HCT116 (cell line): Measurements from ENCODE around the gene FNBP1L. TPM values are rescaled to one million over a fixed set of nuclear protein-coding genes. Genes with fewer than 3 reads are reported as not detected.

ENCODE experiments used
- ATAC-seq: fragments of 200-7000 bp; cut with Tn5 transposase; 2 replicates; pipeline ENCODE4 v1.9.1; 2020; ENCODE audit warnings: mild to moderate bottlenecking, moderate library complexity
- BruUV-seq: library from RNA; stranded (reverse); fragments of 400-500 nt; replicated peaks from 2 replicates; lab custom pipeline; 2021; lab: Mats Ljungman, UMichigan
- CTCF ChIA-PET: fragments of 300-600 bp; sonication (Branson Sonifier 250); formaldehyde crosslinking; loops from one replicate; lab custom pipeline; 2021; ENCODE audit warnings: antibody characterized with exemption; lab: Charles Lee
- POLR2A ChIA-PET: fragments of 300-600, 350-600 bp; sonication (Branson Sonifier 250); formaldehyde crosslinking; loops from one replicate; lab custom pipeline; 2021; ENCODE audit warnings: antibody characterized with exemption; lab: Charles Lee
- RAD21 ChIA-PET, 2 experiments: fragments of 300-600 bp; sonication (Branson Sonifier 250); formaldehyde crosslinking; loops; one replicate each; lab custom pipeline; 2023; ENCODE audit warnings: low total read pairs in 2 of 2; ENCODE audit not compliant: uncharacterized antibody in 2 of 2, unreplicated experiment in 2 of 2, low non-redundant PET in 1 of 2; lab: Charles Lee
- DNase-seq: peaks from one replicate; pipeline ENCODE4 v3.0.0-alpha.2; 2010; ENCODE audit warnings: low read depth, low spot score
- H2AFZ ChIP-seq: fragments of 200-600 bp; shearing (Covaris generic), sonication (generic); 2 replicates; pipeline ENCODE4 v1.6.1; 2017; ENCODE audit warnings: low read depth, mixed run types, mixed read lengths, antibody characterized with exemption, low read length; ENCODE audit not compliant: poor library complexity, severe bottlenecking
- H3K27ac ChIP-seq: 2 replicates; pipeline ENCODE4 v1.5.1; 2012; ENCODE audit warnings: low read depth, low read length
- H3K27me3 ChIP-seq: fragments of 200-600 bp; sonication (generic); 2 replicates; pipeline ENCODE4 v1.6.1; 2016; ENCODE audit warnings: mixed run types, low read length, mixed read lengths; ENCODE audit not compliant: insufficient read depth
- H3K36me3 ChIP-seq, 2 experiments: fragments of 200-500 bp in 1 of 2; fragments of 200-600 bp in 1 of 2; sonication (Bioruptor generic) in 1 of 2; sonication (generic) in 1 of 2; 2 replicates each; pipeline versions ENCODE4 v1.5.1 to v1.6.1; 2014 to 2016; ENCODE audit warnings: low read length in 2 of 2, inconsistent platforms in 1 of 2, mixed read lengths in 1 of 2, mixed run types in 1 of 2; ENCODE audit not compliant: insufficient read depth in 2 of 2, control insufficient read depth in 1 of 2
- H3K4me1 ChIP-seq, 2 experiments: fragments of 200-600 bp in 1 of 2; sonication (generic) in 1 of 2; 2 replicates each; pipeline versions ENCODE4 v1.5.1 to v1.6.1; 2012 to 2017; ENCODE audit warnings: low read length in 2 of 2, inconsistent platforms in 1 of 2, mild to moderate bottlenecking in 1 of 2, mixed read lengths in 1 of 2, mixed run types in 1 of 2, moderate library complexity in 1 of 2; ENCODE audit not compliant: insufficient read depth in 2 of 2, control insufficient read depth in 1 of 2
- H3K4me2 ChIP-seq: fragments of 200-600 bp; sonication (generic); 2 replicates; pipeline ENCODE4 v1.6.1; 2017; ENCODE audit warnings: mixed run types, low read length, mixed read lengths
- H3K4me3 ChIP-seq, 2 experiments: fragments of 200-600 bp in 1 of 2; sonication (generic) in 1 of 2; replicated peaks in 1 of 2; 2 replicates each; pipeline ENCODE4 v1.5.1; 2011 to 2016; ENCODE audit warnings: low read length in 2 of 2, control low read depth in 1 of 2, low read depth in 1 of 2, mild to moderate bottlenecking in 1 of 2, mixed read lengths in 1 of 2, mixed run types in 1 of 2
- H3K79me2 ChIP-seq: fragments of 200-600 bp; sonication (generic); 2 replicates; pipeline ENCODE4 v1.6.1; 2017; ENCODE audit warnings: mild to moderate bottlenecking, mixed run types, low read length, moderate library complexity, mixed read lengths; ENCODE audit not compliant: insufficient read depth
- H3K9ac ChIP-seq: fragments of 200-600 bp; sonication (generic); 2 replicates; pipeline ENCODE4 v1.6.1; 2016; ENCODE audit warnings: low read length, mixed read lengths
- H3K9me2 ChIP-seq: fragments of 200-600 bp; sonication (generic), shearing (Covaris generic); 2 replicates; pipeline ENCODE4 v1.6.1; 2017; ENCODE audit warnings: mixed run types, mild to moderate bottlenecking, moderate library complexity; ENCODE audit not compliant: insufficient read depth
- H3K9me3 ChIP-seq, 2 experiments: fragments of 200-500 bp in 1 of 2; fragments of 200-600 bp in 1 of 2; sonication (Bioruptor generic) in 1 of 2; sonication (generic) in 1 of 2; 2 replicates each; pipeline ENCODE4 v1.6.1; 2014 to 2017; ENCODE audit warnings: low read length in 2 of 2, mixed read lengths in 2 of 2, inconsistent platforms in 1 of 2, low read depth in 1 of 2, mild to moderate bottlenecking in 1 of 2, mixed run types in 1 of 2, moderate library complexity in 1 of 2; ENCODE audit not compliant: control insufficient read depth in 1 of 2, insufficient read depth in 1 of 2
- H4K20me1 ChIP-seq: fragments of 200-600 bp; sonication (generic), shearing (Covaris generic); 2 replicates; pipeline ENCODE4 v1.6.1; 2017; ENCODE audit warnings: mixed run types, mild to moderate bottlenecking, moderate library complexity; ENCODE audit not compliant: insufficient read depth
- CBX3 ChIP-seq: IDR thresholded peaks from 2 replicates; pipeline ENCODE4 v1.6.1; 2012; ENCODE audit warnings: low read depth
- EZH2 ChIP-seq: fragments of 200-600 bp; sonication (generic); IDR thresholded peaks from 2 replicates; pipeline ENCODE4 v1.6.1; 2017; ENCODE audit warnings: antibody characterized with exemption, mixed run types
- FOSL1 ChIP-seq: IDR thresholded peaks from 2 replicates; pipeline ENCODE4 v1.6.1; 2012; ENCODE audit warnings: low read depth
- POLR2A ChIP-seq: IDR thresholded peaks from 2 replicates; pipeline ENCODE4 v1.7.0; 2011; ENCODE audit warnings: borderline replicate concordance; ENCODE audit not compliant: insufficient read depth, insufficient read length; ENCODE audit errors: extremely low read depth
- POLR2AphosphoS5 ChIP-seq: IDR thresholded peaks from 2 replicates; pipeline ENCODE4 v1.6.1; 2011; ENCODE audit warnings: mild to moderate bottlenecking, low read depth, low read length, moderate library complexity
- RAD21 ChIP-seq: IDR thresholded peaks from 2 replicates; pipeline ENCODE4 v1.6.1; 2012; ENCODE audit warnings: low read depth, mild to moderate bottlenecking
- SIN3A ChIP-seq: IDR thresholded peaks from 2 replicates; pipeline ENCODE4 v1.6.1; 2012; ENCODE audit warnings: low read depth
- SP1 ChIP-seq: IDR thresholded peaks from 2 replicates; pipeline ENCODE4 v1.6.1; 2012; ENCODE audit warnings: low read depth
- ZFX ChIP-seq: fragments of 450-650 bp; IDR thresholded peaks from 2 replicates; pipeline ENCODE4 v1.6.1; 2017
- ZNF274 ChIP-seq: fragments of 200-500 bp; sonication (Bioruptor generic); IDR thresholded peaks from 2 replicates; pipeline ENCODE4 v1.6.1; 2014; ENCODE audit warnings: mild to moderate bottlenecking, low read depth, low read length, inconsistent platforms
- intact Hi-C: fragments of 100-400 bp; cut with micrococcal nuclease; formaldehyde crosslinking; loops from 2 replicates; pipeline ENCODE4 v1.10.0; 2022
- total RNA-seq: library from RNA; stranded (reverse); gene quantifications from one replicate; pipeline ENCODE4 v1.2.1, GENCODE V29; 2021; ENCODE audit not compliant: unreplicated experiment
- TF ChIP-seq, protein P1 (sequence below), 3 experiments: fragments of 200-600 bp in 1 of 3; sonication (generic) in 1 of 3; IDR thresholded peaks in 2 of 3; conservative IDR thresholded peaks in 1 of 3; 2 replicates each; pipeline ENCODE4 v1.5.1; 2012 to 2017; ENCODE audit warnings: low read depth in 2 of 3, low read length in 2 of 3, antibody characterized with exemption in 1 of 3, borderline replicate concordance in 1 of 3, control low read depth in 1 of 3, mild to moderate bottlenecking in 1 of 3, mixed read lengths in 1 of 3, mixed run types in 1 of 3, moderate library complexity in 1 of 3; ENCODE audit not compliant: insufficient read depth in 1 of 3
- TF ChIP-seq, protein P2 (sequence below): IDR thresholded peaks from 2 replicates; pipeline ENCODE4 v1.6.1; 2012

Gene FNBP1L
- total RNA-seq, 1 experiment from 2014 or later: 26.1 TPM

DNA sequence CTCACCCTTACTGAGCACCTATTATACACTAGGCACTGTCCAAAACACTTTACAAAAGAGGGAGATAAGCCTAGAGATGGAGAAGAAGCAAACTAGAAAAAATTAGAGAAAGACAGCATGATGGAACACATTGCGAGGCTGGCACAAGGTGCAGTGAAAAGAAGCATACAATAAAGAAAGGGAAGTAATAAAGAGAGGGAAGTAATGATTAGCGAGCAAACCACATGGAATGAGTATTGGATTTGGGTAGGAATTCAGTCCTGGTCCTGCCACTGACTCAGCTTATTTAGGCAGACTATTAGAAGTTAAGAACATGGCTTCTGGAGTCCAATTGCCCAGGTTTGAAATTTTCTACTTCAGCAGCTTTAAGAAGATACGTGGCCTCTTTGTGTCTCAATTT is 32.6 kb upstream of the FNBP1L start:
- Histone ChIP-seq H3K36me3 (no peaks in the 10 kb centered on the region), H3K4me2 (no peak overlapping the region), H3K9me3 (no peaks in the 10 kb centered on the region), H3K79me2 (no peaks in the 10 kb centered on the region), H3K9ac (no peak overlapping the region), H3K4me3 (no peak overlapping the region), H3K4me1 (no peaks in the 10 kb centered on the region), H3K27ac (no peak overlapping the region), H2AFZ (no peak overlapping the region), H4K20me1 (no peaks in the 10 kb centered on the region), H3K27me3 (no peaks in the 10 kb centered on the region), H3K9me2 (no peaks in the 10 kb centered on the region)
- POLR2A ChIA-PET: no interaction called here
- ATAC-seq: no peak
- RAD21 ChIA-PET: no interaction called here
- DNase-seq: no peak
- intact Hi-C loops: no loop called here
- BruUV-seq: no TSS peak
- TF ChIP-seq SIN3A (no peak), POLR2AphosphoS5 (no peak), ZFX (no peak), EZH2 (no peak), CBX3 (no peak), FOSL1 (no peak), POLR2A (no peak), RAD21 (no peak)
- TF ChIP-seq, protein P1, sequence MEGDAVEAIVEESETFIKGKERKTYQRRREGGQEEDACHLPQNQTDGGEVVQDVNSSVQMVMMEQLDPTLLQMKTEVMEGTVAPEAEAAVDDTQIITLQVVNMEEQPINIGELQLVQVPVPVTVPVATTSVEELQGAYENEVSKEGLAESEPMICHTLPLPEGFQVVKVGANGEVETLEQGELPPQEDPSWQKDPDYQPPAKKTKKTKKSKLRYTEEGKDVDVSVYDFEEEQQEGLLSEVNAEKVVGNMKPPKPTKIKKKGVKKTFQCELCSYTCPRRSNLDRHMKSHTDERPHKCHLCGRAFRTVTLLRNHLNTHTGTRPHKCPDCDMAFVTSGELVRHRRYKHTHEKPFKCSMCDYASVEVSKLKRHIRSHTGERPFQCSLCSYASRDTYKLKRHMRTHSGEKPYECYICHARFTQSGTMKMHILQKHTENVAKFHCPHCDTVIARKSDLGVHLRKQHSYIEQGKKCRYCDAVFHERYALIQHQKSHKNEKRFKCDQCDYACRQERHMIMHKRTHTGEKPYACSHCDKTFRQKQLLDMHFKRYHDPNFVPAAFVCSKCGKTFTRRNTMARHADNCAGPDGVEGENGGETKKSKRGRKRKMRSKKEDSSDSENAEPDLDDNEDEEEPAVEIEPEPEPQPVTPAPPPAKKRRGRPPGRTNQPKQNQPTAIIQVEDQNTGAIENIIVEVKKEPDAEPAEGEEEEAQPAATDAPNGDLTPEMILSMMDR (IDR thresholded peaks at IDR 0.05 in 2 of 3, conservative IDR thresholded peaks at IDR 0.05 in 1 of 3; ENCODE audit: borderline replicate concordance in 1 of 3, insufficient read depth in 1 of 3, low read depth in 2 of 3, low read length in 2 of 3): no peak
- TF ChIP-seq, protein P2, sequence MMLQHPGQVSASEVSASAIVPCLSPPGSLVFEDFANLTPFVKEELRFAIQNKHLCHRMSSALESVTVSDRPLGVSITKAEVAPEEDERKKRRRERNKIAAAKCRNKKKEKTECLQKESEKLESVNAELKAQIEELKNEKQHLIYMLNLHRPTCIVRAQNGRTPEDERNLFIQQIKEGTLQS: no peak
- CTCF ChIA-PET: no interaction called here

DNA sequence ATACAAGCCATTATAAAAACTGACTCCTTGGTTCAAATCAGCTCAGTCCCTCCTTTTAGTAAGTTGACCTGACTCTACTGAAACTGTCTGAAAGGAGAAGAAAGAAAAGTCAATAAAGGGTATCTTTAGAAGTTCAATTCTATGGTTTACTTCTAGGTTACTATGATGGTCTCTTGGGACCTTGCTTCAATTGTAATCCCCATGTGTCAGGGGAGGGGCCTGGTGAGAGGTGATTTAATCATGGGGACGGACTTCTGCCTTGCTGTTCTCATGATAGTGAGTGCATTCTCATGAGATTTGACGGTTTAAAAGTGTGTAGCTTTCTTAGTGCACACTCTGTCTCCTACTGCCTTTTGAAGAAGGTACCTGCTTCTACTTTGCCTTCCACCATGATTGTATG is 31.7 kb upstream of the FNBP1L start:
- CTCF ChIA-PET: no interaction called here
- Histone ChIP-seq H3K27me3 (no peaks in the 10 kb centered on the region), H3K4me2 (no peak overlapping the region), H3K36me3 (no peaks in the 10 kb centered on the region), H3K79me2 (no peaks in the 10 kb centered on the region), H3K4me1 (no peaks in the 10 kb centered on the region), H4K20me1 (no peaks in the 10 kb centered on the region), H2AFZ (no peak overlapping the region), H3K4me3 (no peak overlapping the region), H3K27ac (no peak overlapping the region), H3K9me2 (no peaks in the 10 kb centered on the region), H3K9ac (no peak overlapping the region), H3K9me3 (no peaks in the 10 kb centered on the region)
- intact Hi-C loops: no loop called here
- RAD21 ChIA-PET: no interaction called here
- POLR2A ChIA-PET: no interaction called here
- DNase-seq (no peak), ATAC-seq (no peak)
- BruUV-seq: no TSS peak
- TF ChIP-seq FOSL1 (no peak), SP1 (no peak), CBX3 (no peak), ZNF274 (no peak)
